ENCODE measurements around the gene GBP7.

GBP7 gene

GRCh38 chr1:89198491-89199072, 22.8 kb upstream of the GBP7 start, which contains the start of gene GBP4:
Gene GBP4 (minus strand): TSS chr1:89198942. CDS start chr1:89198834, 108 bp downstream.
- no peaks in the 10 kb centered on the region for H3K9me3 ChIP-seq (ENCODE audit: control insufficient read depth, insufficient read depth, low read length)
- no peak within 1 kb of the TSS for H3K9ac ChIP-seq (ENCODE audit: low read depth, low read length)
- peak within 1 kb of the TSS; percentile 45 for H3K4me3 ChIP-seq (ENCODE audit: low read depth, low read length)
- H3K36me3 ChIP-seq (ENCODE audit: control insufficient read depth, insufficient read depth, low read length), result no peaks in the 10 kb centered on the region
- no peaks in the 10 kb centered on the region for H3K4me1 ChIP-seq (ENCODE audit: control insufficient read depth, insufficient read depth, low read length)
- H3K27me3 ChIP-seq (ENCODE audit: control insufficient read depth, insufficient read depth, low read length), result peaks cover 2% of the 10 kb centered on the region

GRCh38 chr1:89198081-89198480, 22.3 kb upstream of the GBP7 start:
- Histone ChIP-seq H3K9ac (ENCODE audit: low read depth, low read length) (no peak overlapping the region), H3K36me3 (ENCODE audit: control insufficient read depth, insufficient read depth, low read length) (no peaks in the 10 kb centered on the region), H3K4me3 (ENCODE audit: low read depth, low read length) (peak overlapping the region; percentile 45), H3K4me1 (ENCODE audit: control insufficient read depth, insufficient read depth, low read length) (no peaks in the 10 kb centered on the region), H3K27me3 (ENCODE audit: control insufficient read depth, insufficient read depth, low read length) (peaks cover 2% of the 10 kb centered on the region), H3K9me3 (ENCODE audit: control insufficient read depth, insufficient read depth, low read length) (no peaks in the 10 kb centered on the region)

GRCh38 chr1:89195476-89195875, 19.7 kb upstream of the GBP7 start:
- no peaks in the 10 kb centered on the region for H3K9me3 ChIP-seq (ENCODE audit: control insufficient read depth, insufficient read depth, low read length)
- H3K36me3 ChIP-seq (ENCODE audit: control insufficient read depth, insufficient read depth, low read length), result no peaks in the 10 kb centered on the region
- peaks cover 2% of the 10 kb centered on the region for H3K27me3 ChIP-seq (ENCODE audit: control insufficient read depth, insufficient read depth, low read length)
- no peaks in the 10 kb centered on the region for H3K4me1 ChIP-seq (ENCODE audit: control insufficient read depth, insufficient read depth, low read length)
- no peak overlapping the region for H3K9ac ChIP-seq (ENCODE audit: low read depth, low read length)
- no peak overlapping the region for H3K4me3 ChIP-seq (ENCODE audit: low read depth, low read length)

GRCh38 chr1:89191314-89191713, 15.5 kb upstream of the GBP7 start:
- no peaks in the 10 kb centered on the region for H3K4me1 ChIP-seq (ENCODE audit: control insufficient read depth, insufficient read depth, low read length)
- no peaks in the 10 kb centered on the region for H3K36me3 ChIP-seq (ENCODE audit: control insufficient read depth, insufficient read depth, low read length)
- no peaks in the 10 kb centered on the region for H3K9me3 ChIP-seq (ENCODE audit: control insufficient read depth, insufficient read depth, low read length)
- no peaks in the 10 kb centered on the region for H3K27me3 ChIP-seq (ENCODE audit: control insufficient read depth, insufficient read depth, low read length)
- no peak overlapping the region for H3K9ac ChIP-seq (ENCODE audit: low read depth, low read length)
- no peak overlapping the region for H3K4me3 ChIP-seq (ENCODE audit: low read depth, low read length)

- Histone ChIP-seq H3K4me1 (ENCODE audit: control insufficient read depth, insufficient read depth, low read length) (no peaks in the 10 kb centered on the region), H3K4me3 (ENCODE audit: low read depth, low read length) (no peak overlapping the region), H3K9ac (ENCODE audit: low read depth, low read length) (no peak overlapping the region), H3K27me3 (ENCODE audit: control insufficient read depth, insufficient read depth, low read length) (no peaks in the 10 kb centered on the region), H3K36me3 (ENCODE audit: control insufficient read depth, insufficient read depth, low read length) (no peaks in the 10 kb centered on the region), H3K9me3 (ENCODE audit: control insufficient read depth, insufficient read depth, low read length) (no peaks in the 10 kb centered on the region)
These were observed 14.2 kb upstream of the GBP7 start for GRCh38 chr1:89190017-89190416.

GRCh38 chr1:89179343-89179742, 3.5 kb upstream of the GBP7 start:
- H3K27me3 ChIP-seq (ENCODE audit: control insufficient read depth, insufficient read depth, low read length), result no peaks in the 10 kb centered on the region
- H3K4me3 ChIP-seq (ENCODE audit: low read depth, low read length), result no peak overlapping the region
- H3K4me1 ChIP-seq (ENCODE audit: control insufficient read depth, insufficient read depth, low read length), result no peaks in the 10 kb centered on the region
- no peaks in the 10 kb centered on the region for H3K36me3 ChIP-seq (ENCODE audit: control insufficient read depth, insufficient read depth, low read length)
- no peak overlapping the region for H3K9ac ChIP-seq (ENCODE audit: low read depth, low read length)
- H3K9me3 ChIP-seq (ENCODE audit: control insufficient read depth, insufficient read depth, low read length), result no peaks in the 10 kb centered on the region

- no peak overlapping the region for H3K4me3 ChIP-seq (ENCODE audit: low read depth, low read length)
- no peaks in the 10 kb centered on the region for H3K36me3 ChIP-seq (ENCODE audit: control insufficient read depth, insufficient read depth, low read length)
- H3K27me3 ChIP-seq (ENCODE audit: control insufficient read depth, insufficient read depth, low read length), result no peaks in the 10 kb centered on the region
- H3K9me3 ChIP-seq (ENCODE audit: control insufficient read depth, insufficient read depth, low read length), result no peaks in the 10 kb centered on the region
- no peak overlapping the region for H3K9ac ChIP-seq (ENCODE audit: low read depth, low read length)
- no peaks in the 10 kb centered on the region for H3K4me1 ChIP-seq (ENCODE audit: control insufficient read depth, insufficient read depth, low read length)
These were observed 1.2 kb upstream of the GBP7 start for GRCh38 chr1:89176971-89177370.

GRCh38 chr1:89174491-89174890, 1.3 kb downstream of the GBP7 start:
- Histone ChIP-seq H3K36me3 (ENCODE audit: control insufficient read depth, insufficient read depth, low read length) (no peaks in the 10 kb centered on the region), H3K9ac (ENCODE audit: low read depth, low read length) (no peak overlapping the region), H3K27me3 (ENCODE audit: control insufficient read depth, insufficient read depth, low read length) (no peaks in the 10 kb centered on the region), H3K9me3 (ENCODE audit: control insufficient read depth, insufficient read depth, low read length) (no peaks in the 10 kb centered on the region), H3K4me3 (ENCODE audit: low read depth, low read length) (no peak overlapping the region), H3K4me1 (ENCODE audit: control insufficient read depth, insufficient read depth, low read length) (no peaks in the 10 kb centered on the region)

GRCh38 chr1:89172468-89173143, 3.2 kb downstream of the GBP7 start:
- Histone ChIP-seq H3K9me3 (ENCODE audit: control insufficient read depth, insufficient read depth, low read length) (no peaks in the 10 kb centered on the region), H3K36me3 (ENCODE audit: control insufficient read depth, insufficient read depth, low read length) (no peaks in the 10 kb centered on the region), H3K27me3 (ENCODE audit: control insufficient read depth, insufficient read depth, low read length) (no peaks in the 10 kb centered on the region), H3K9ac (ENCODE audit: low read depth, low read length) (no peak overlapping the region), H3K4me3 (ENCODE audit: low read depth, low read length) (no peak overlapping the region), H3K4me1 (ENCODE audit: control insufficient read depth, insufficient read depth, low read length) (no peaks in the 10 kb centered on the region)

- H3K36me3 ChIP-seq (ENCODE audit: control insufficient read depth, insufficient read depth, low read length), result no peaks in the 10 kb centered on the region
- H3K27me3 ChIP-seq (ENCODE audit: control insufficient read depth, insufficient read depth, low read length), result no peaks in the 10 kb centered on the region
- no peak overlapping the region for H3K4me3 ChIP-seq (ENCODE audit: low read depth, low read length)
- H3K4me1 ChIP-seq (ENCODE audit: control insufficient read depth, insufficient read depth, low read length), result no peaks in the 10 kb centered on the region
- no peak overlapping the region for H3K9ac ChIP-seq (ENCODE audit: low read depth, low read length)
- H3K9me3 ChIP-seq (ENCODE audit: control insufficient read depth, insufficient read depth, low read length), result no peaks in the 10 kb centered on the region
These were observed 4.8 kb downstream of the GBP7 start for GRCh38 chr1:89171067-89171438.

- Histone ChIP-seq H3K4me1 (ENCODE audit: control insufficient read depth, insufficient read depth, low read length) (no peaks in the 10 kb centered on the region), H3K36me3 (ENCODE audit: control insufficient read depth, insufficient read depth, low read length) (no peaks in the 10 kb centered on the region), H3K9me3 (ENCODE audit: control insufficient read depth, insufficient read depth, low read length) (no peaks in the 10 kb centered on the region), H3K9ac (ENCODE audit: low read depth, low read length) (no peak overlapping the region), H3K4me3 (ENCODE audit: low read depth, low read length) (no peak overlapping the region), H3K27me3 (ENCODE audit: control insufficient read depth, insufficient read depth, low read length) (no peaks in the 10 kb centered on the region)
These were observed 5.4 kb downstream of the GBP7 start for GRCh38 chr1:89170170-89171066.

GRCh38 chr1:89169166-89169565, 6.6 kb downstream of the GBP7 start:
- Histone ChIP-seq H3K9me3 (ENCODE audit: control insufficient read depth, insufficient read depth, low read length) (no peaks in the 10 kb centered on the region), H3K9ac (ENCODE audit: low read depth, low read length) (no peak overlapping the region), H3K36me3 (ENCODE audit: control insufficient read depth, insufficient read depth, low read length) (no peaks in the 10 kb centered on the region), H3K4me1 (ENCODE audit: control insufficient read depth, insufficient read depth, low read length) (no peaks in the 10 kb centered on the region), H3K4me3 (ENCODE audit: low read depth, low read length) (no peak overlapping the region), H3K27me3 (ENCODE audit: control insufficient read depth, insufficient read depth, low read length) (no peaks in the 10 kb centered on the region)
